ENCODE data around the gene ZFYVE28. TPM values are rescaled to one million over a fixed set of nuclear protein-coding genes. Genes with fewer than 3 reads are reported as not detected.
A peak's percentile ranks its signal among the peaks of the same experiment; 100 is the strongest.

The ZFYVE28 gene
- total and polyA plus RNA-seq, 11 donors = 2.6 to 11.9 (median 5.5) TPM

DNA sequence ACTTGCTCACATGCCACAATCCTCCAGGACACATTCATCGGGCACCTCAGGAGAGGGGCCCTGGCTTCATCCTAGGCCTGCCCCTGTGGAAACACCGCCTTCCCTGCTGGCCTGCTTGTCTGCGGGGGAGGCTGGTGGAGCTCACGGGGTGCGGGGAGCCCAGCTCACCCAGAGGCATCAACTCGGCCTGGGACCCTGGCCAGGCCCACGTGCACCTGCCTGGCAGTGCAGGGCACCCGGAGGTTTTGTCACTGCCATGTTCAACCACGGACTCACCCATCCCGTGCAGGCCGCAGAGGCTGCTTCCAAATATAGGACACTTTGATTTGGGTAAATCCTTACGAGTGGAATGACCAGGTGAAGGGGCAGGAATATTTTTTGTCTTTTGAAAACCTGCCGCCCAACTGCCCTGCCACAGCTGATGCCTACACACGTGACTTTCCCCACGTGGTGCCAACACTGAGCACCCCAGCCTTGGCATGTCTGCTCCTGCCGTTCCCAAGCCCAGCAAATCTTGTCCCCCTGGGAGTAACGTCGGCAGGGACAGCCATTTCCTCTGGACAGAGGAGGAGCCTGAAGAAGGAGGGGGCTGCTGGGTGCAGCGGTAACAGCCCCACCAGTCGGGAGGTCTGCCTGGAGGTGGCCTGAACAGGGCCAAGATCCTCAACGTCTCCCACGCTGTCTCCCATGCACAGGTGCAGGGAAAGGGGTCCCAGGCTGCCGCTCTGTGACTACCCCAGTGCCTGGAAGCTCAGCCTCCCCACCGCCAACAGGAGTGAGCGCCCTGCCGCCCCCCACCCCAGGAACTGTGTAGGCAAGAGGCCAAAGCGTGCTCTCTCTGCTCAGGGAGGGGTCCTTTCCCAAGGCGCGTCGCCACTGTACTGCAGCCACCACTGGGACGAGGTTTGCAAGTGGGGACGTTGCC, 165.0 kb downstream of the ZFYVE28 start:
- ATAC-seq (no peak), DNase-seq (peak in 4 of 5 donors; percentile 8 to 54 (median 18))
- H3K27me3 ChIP-seq = no peaks in the 10 kb centered on the region
- no peak for TF ChIP-seq POLR2A (IDR thresholded peaks at IDR 0.05)
- TF ChIP-seq, protein P1, sequence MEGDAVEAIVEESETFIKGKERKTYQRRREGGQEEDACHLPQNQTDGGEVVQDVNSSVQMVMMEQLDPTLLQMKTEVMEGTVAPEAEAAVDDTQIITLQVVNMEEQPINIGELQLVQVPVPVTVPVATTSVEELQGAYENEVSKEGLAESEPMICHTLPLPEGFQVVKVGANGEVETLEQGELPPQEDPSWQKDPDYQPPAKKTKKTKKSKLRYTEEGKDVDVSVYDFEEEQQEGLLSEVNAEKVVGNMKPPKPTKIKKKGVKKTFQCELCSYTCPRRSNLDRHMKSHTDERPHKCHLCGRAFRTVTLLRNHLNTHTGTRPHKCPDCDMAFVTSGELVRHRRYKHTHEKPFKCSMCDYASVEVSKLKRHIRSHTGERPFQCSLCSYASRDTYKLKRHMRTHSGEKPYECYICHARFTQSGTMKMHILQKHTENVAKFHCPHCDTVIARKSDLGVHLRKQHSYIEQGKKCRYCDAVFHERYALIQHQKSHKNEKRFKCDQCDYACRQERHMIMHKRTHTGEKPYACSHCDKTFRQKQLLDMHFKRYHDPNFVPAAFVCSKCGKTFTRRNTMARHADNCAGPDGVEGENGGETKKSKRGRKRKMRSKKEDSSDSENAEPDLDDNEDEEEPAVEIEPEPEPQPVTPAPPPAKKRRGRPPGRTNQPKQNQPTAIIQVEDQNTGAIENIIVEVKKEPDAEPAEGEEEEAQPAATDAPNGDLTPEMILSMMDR (IDR thresholded peaks at IDR 0.05) = no peak
- peaks cover 8 to 56% (median 46%) of the 10 kb centered on the region in 12 donors for H3K4me1 ChIP-seq
- peaks cover 0 to 84% (median 63%) of the 10 kb centered on the region in 9 donors for H3K36me3 ChIP-seq
- H3K9me3 ChIP-seq = no peaks in the 10 kb centered on the region
- H3K4me3 ChIP-seq = no peak overlapping the region
- 71 to 77% (median 72%) methylated on average over 25 to 32 of the region's 32 CpGs for WGBS, 4 donors
- peak overlapping the region in 2 of 12 donors; percentile 12 to 23 for H3K27ac ChIP-seq
- intact Hi-C loops (cut with DNase I) = loop anchor here in 2 of 10 donors (10.0 kb wide), 1 partner anchor 161 kb away; the partner anchor contains the start of genes CFAP99 (in 2 of the 2) and ZFYVE28 (in 2 of the 2)

DNA sequence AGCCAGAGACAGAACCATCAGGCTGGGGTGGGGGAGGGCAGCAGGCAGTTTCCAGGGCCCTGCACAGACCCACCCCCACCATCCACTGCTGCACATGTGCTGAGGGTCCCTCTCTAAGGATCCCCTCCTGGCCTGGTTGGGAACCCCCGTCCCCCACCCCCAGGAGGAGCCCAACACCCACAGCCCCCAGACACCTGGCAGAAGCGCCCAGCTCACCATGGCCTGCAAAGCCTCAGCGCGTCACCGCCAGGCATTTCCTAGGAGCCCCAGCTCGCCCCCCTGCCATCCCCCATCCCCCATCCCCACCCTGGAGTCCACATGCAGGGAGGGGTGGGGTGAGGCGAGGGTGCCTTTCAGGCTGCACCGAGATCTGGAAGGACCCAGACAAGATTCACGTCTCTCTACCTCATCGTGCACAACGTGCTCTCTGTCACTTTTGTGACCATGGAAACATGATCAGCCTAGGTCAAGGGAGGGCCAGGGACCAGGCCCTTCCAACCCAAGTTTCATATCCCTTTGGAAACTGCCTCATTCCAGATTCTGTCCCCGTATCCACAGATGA, 165.8 kb downstream of the ZFYVE28 start:
- WGBS, 4 donors = 81 to 86% (median 83%) methylated on average over 9 to 12 of the region's 12 CpGs
- H3K27me3 ChIP-seq = no peaks in the 10 kb centered on the region
- TF ChIP-seq, protein P1 (IDR thresholded peaks at IDR 0.05) = no peak
- TF ChIP-seq POLR2A (IDR thresholded peaks at IDR 0.05) = no peak
- H3K9me3 ChIP-seq = no peaks in the 10 kb centered on the region
- intact Hi-C loops (cut with DNase I) = loop anchor here in 2 of 10 donors (10.0 kb wide), 1 partner anchor 162 kb away; the partner anchor contains the start of genes CFAP99 (in 2 of the 2) and ZFYVE28 (in 2 of the 2)
- H3K4me1 ChIP-seq = peaks cover 2 to 48% (median 38%) of the 10 kb centered on the region in 12 donors
- DNase-seq (peak in 3 of 5 donors; percentile 14 to 54 (median 23)), ATAC-seq (no peak)
- no peak overlapping the region for H3K4me3 ChIP-seq
- H3K27ac ChIP-seq = peak overlapping the region in 1 of 12 donors; percentile 12
- peaks cover 0 to 85% (median 71%) of the 10 kb centered on the region in 9 donors for H3K36me3 ChIP-seq

DNA sequence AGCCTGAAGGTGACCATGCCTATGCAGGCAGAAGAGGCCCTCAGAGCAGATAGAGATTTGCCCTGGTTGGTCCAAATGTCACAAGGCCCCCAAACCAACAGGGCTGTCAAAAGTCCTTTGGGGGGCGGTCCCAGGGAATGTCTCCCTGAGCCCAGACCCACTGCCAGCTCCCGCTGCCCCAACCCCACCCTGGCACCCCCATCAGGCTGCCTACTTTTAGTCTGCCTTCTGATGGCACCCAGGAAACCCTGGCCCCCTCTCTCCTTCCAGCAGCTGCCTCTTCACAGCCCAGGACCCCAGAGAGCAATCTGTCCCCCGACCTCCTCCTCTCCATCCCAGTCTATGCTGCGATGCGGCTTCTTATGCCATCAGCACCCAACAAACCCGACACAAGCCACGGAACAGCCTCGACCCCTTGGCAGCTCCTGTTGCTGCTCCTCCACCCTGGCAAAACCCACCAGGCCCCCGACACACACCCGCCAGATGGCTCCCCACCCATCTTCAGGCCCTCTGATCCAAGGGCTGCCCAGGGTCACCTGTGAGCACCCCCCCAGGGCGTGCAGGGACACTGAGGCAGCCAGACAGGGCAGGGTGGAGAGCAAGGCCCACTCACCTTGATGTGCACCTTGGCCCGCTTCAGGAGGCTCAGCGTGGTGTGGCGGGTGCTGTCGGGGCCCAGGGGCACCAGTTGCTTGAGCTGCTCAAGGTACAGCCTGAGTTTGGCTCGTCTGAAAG, 166.5 kb downstream of the ZFYVE28 start:
- H3K27me3 ChIP-seq = no peaks in the 10 kb centered on the region
- 93 to 96% (median 95%) methylated on average over 13 to 16 of the region's 16 CpGs for WGBS, 4 donors
- peak in 3 of 5 donors; percentile 6 to 46 (median 24) for DNase-seq
- TF ChIP-seq, protein P1 (IDR thresholded peaks at IDR 0.05) = no peak
- no peak for TF ChIP-seq POLR2A (IDR thresholded peaks at IDR 0.05)
- no peak for ATAC-seq
- H3K27ac ChIP-seq = no peak overlapping the region
- peaks cover 0 to 84% (median 76%) of the 10 kb centered on the region in 9 donors for H3K36me3 ChIP-seq
- no peaks in the 10 kb centered on the region for H3K9me3 ChIP-seq
- H3K4me1 ChIP-seq = peaks cover 0 to 42% (median 32%) of the 10 kb centered on the region in 12 donors
- intact Hi-C loops (cut with DNase I) = loop anchor here in 2 of 10 donors (10.0 kb wide), 1 partner anchor 163 kb away; the partner anchor contains the start of genes CFAP99 (in 2 of the 2) and ZFYVE28 (in 2 of the 2)
- no peak overlapping the region for H3K4me3 ChIP-seq
